K562 (cell line): ENCODE results near the gene OR14A16. TPM values are rescaled to one million over a fixed set of nuclear protein-coding genes. Genes with fewer than 3 reads are reported as not detected.

Source experiments
- CAMTA2 ChIP-seq: fragments of 250-450 bp; sonication (Bioruptor Pico); conservative IDR thresholded peaks from 2 replicates; pipeline ENCODE4 v1.5.1; 2022
- EP400 ChIP-seq: fragments of 450-650 bp; IDR thresholded peaks from 2 replicates; pipeline ENCODE4 v1.6.1; 2017; ENCODE audit warnings: antibody characterized with exemption, mild to moderate bottlenecking, moderate library complexity
- HDAC2 ChIP-seq: fragments of 450-650 bp; IDR thresholded peaks from 2 replicates; pipeline ENCODE4 v1.6.1; 2016; ENCODE audit warnings: mild to moderate bottlenecking
- HNRNPK ChIP-seq: fragments of 200-400 bp; formaldehyde crosslinking; IDR thresholded peaks from one replicate; pipeline ENCODE4 v1.6.1; 2018; ENCODE audit warnings: mild to moderate bottlenecking, low read depth, low read length; ENCODE audit not compliant: poor library complexity, severe bottlenecking
- HNRNPLL ChIP-seq: fragments of 200-400 bp; formaldehyde crosslinking; IDR thresholded peaks from 2 replicates; pipeline ENCODE4 v1.6.1; 2017; ENCODE audit warnings: low read length, low read depth, mild to moderate bottlenecking; ENCODE audit not compliant: poor library complexity, severe bottlenecking
- IRF1 ChIP-seq: sonication (generic); formaldehyde crosslinking; IDR thresholded peaks from 2 replicates; pipeline ENCODE4 v1.8.0; 2022; ENCODE audit warnings: missing genetic modification reagents, mild to moderate bottlenecking, borderline replicate concordance
- KLF16 ChIP-seq: IDR thresholded peaks from 2 replicates; pipeline ENCODE4 v1.6.1; 2016; ENCODE audit warnings: antibody characterized with exemption
- KLF6 ChIP-seq: fragments of 250-450 bp; sonication (Bioruptor Pico); IDR thresholded peaks from 2 replicates; pipeline ENCODE4 v1.4.0; 2020; ENCODE audit warnings: mild to moderate bottlenecking, moderate library complexity, borderline replicate concordance
- NFIC ChIP-seq: fragments of 450-650 bp; IDR thresholded peaks from 2 replicates; pipeline ENCODE4 v1.6.1; 2017; ENCODE audit warnings: mild to moderate bottlenecking, inconsistent platforms
- NFXL1 ChIP-seq: fragments of 450-650 bp; formaldehyde crosslinking; IDR thresholded peaks from 2 replicates; pipeline ENCODE4 v1.4.0; 2021; ENCODE audit warnings: mild to moderate bottlenecking
- POLR2B ChIP-seq: fragments of 450-650 bp; IDR thresholded peaks from 2 replicates; pipeline ENCODE4 v1.6.1; 2018; ENCODE audit warnings: low read depth; ENCODE audit not compliant: partially characterized antibody
- RREB1 ChIP-seq: fragments of 250-450 bp; sonication (Bioruptor Pico); IDR thresholded peaks from 2 replicates; pipeline ENCODE4 v1.4.0; 2020
- SRSF3 ChIP-seq: fragments of 200-400 bp; formaldehyde crosslinking; IDR thresholded peaks from 2 replicates; pipeline ENCODE4 v1.6.1; 2016; ENCODE audit warnings: mild to moderate bottlenecking, low read length, moderate library complexity; ENCODE audit not compliant: insufficient read depth
- TBP ChIP-seq: optimal IDR thresholded peaks from 2 replicates; pipeline ENCODE3; 2011; ENCODE audit warnings: low read depth, low read length, improper control_type of control experiment
- TCF3 ChIP-seq: sonication (generic); formaldehyde crosslinking; IDR thresholded peaks from 2 replicates; pipeline ENCODE4 v1.4.0; 2020; ENCODE audit warnings: mild to moderate bottlenecking, missing genetic modification reagents
- TGIF2 ChIP-seq: sonication (generic); formaldehyde crosslinking; IDR thresholded peaks from 2 replicates; pipeline ENCODE4 v1.8.1; 2022; ENCODE audit warnings: mild to moderate bottlenecking, missing genetic modification reagents, moderate library complexity
- XRCC4 ChIP-seq: IDR thresholded peaks from one replicate; pipeline ENCODE4 v1.6.1; 2011; ENCODE audit not compliant: insufficient read depth, insufficient read length; ENCODE audit errors: extremely low read depth
- ZNF12 ChIP-seq: sonication (generic); formaldehyde crosslinking; IDR thresholded peaks from 2 replicates; pipeline ENCODE4 v1.4.0; 2020; ENCODE audit warnings: mild to moderate bottlenecking, missing genetic modification reagents
- ZNF311 ChIP-seq: fragments of 250-450 bp; sonication (Bioruptor Pico); IDR thresholded peaks from 2 replicates; pipeline ENCODE4 v1.4.0; 2020; ENCODE audit warnings: mild to moderate bottlenecking, moderate library complexity
- ZNF561 ChIP-seq: fragments of 450-650 bp; formaldehyde crosslinking; conservative IDR thresholded peaks from 2 replicates; pipeline ENCODE4 v1.4.0; 2020; ENCODE audit warnings: mild to moderate bottlenecking, moderate library complexity
- ZNF79 ChIP-seq: fragments of 250-450 bp; sonication (Bioruptor Pico); IDR thresholded peaks from 2 replicates; pipeline ENCODE4 v1.4.0; 2020; ENCODE audit warnings: low read depth, mild to moderate bottlenecking, moderate library complexity
- polyA plus RNA-seq, 8 experiments: library from polyadenylated mRNA; depleted of rRNA in 4 of 8; stranded (reverse) in 5 of 8; unstranded in 3 of 8; fragments of >200 nt; fragmentation: Nextera tagmentation in 2 of 8; fragmentation: Illumina TruSeq in 1 of 8; extraction: Ambion mirVana in 2 of 8; extraction: Trizol in 1 of 8; gene quantifications; 2 replicates each; pipeline versions ENCODE4 v1.2.1 to v1.2.3, GENCODE V29; 2011 to 2014; ENCODE audit warnings: inconsistent platforms in 1 of 8, missing spikeins in 1 of 8
- total RNA-seq, 7 experiments: library from RNA; depleted of rRNA in 6 of 7; stranded (reverse); fragments of >200 nt in 6 of 7; fragmentation: Illumina TruSeq in 2 of 7; extraction: Trizol in 2 of 7; gene quantifications; 2 replicates each; pipeline versions ENCODE4 v1.2.1 to v1.2.3, GENCODE V29; 2011 to 2021; ENCODE audit warnings: low replicate concordance in 1 of 7

OR14A16 gene
- total and polyA plus RNA-seq, 9 of the 15 experiments (the other 6 are each of a cell fraction or from before 2014, with no cell fraction given), result not detected

- TF ChIP-seq CAMTA2 (no peak), ZNF311 (no peak), ZNF12 (no peak), POLR2B (no peak), IRF1 (CRISPR knock-in tag) (no peak), EP400 (no peak), ZNF561 (no peak), HNRNPK (no peak), TCF3 (no peak), ZNF79 (CRISPR knock-in tag) (0 out of 2 replicates have a peak, but pooled peaks have one; percentile 27), KLF6 (no peak), SRSF3 (no peak), KLF16 (no peak), XRCC4 (no peak), TBP (no peak), TGIF2 (CRISPR knock-in tag) (no peak), HNRNPLL (no peak), NFIC (no peak), NFXL1 (CRISPR knock-in tag) (no peak), HDAC2 (no peak), RREB1 (CRISPR knock-in tag) (no peak)
These were observed 34.2 kb upstream of the OR14A16 start (continued) for GRCh38 chr1:247857985-247858619.
